ENCODE measurements around the gene EPHB2. TPM values are rescaled to one million over a fixed set of nuclear protein-coding genes. Genes with fewer than 3 reads are reported as not detected.

Gene EPHB2
- total RNA-seq, 2 experiments from 2014 or later, result 0.13 TPM; not detected in 1

DNA sequence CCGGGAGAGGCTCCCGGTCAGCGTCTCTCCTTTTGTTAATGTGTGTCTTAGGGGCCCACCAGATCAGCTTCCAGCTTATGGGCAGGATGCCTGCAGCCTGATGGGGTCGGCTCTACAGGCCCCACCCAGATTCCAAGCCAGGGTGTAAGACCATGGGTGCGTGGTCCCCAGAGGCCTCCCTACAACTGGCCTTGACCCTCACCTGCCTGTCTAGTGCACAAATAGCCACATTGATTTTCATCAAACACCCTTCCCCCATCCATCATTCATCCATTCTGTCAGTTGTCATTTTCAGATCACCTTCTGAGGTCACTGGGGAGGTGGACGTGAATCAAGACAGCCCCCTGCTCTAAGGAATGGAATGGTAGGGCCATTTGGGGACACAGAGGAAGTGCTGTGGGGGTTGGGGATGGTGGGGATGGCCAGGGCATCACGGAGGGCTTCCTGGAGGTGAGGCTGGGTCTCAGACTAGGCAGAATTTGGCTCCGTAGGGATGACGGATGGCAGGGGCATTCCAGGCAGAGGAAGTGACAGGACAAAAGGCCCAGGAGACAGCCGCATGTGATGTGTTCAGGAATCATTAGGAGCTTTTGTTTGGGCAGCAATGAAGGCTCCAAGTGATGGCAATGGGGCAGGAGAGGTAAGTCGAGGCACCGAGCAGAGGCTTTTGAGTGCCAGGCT, 118.8 kb downstream of the EPHB2 start:
- H3K27me3 Mint-ChIP-seq, result no peaks in the 10 kb centered on the region

DNA sequence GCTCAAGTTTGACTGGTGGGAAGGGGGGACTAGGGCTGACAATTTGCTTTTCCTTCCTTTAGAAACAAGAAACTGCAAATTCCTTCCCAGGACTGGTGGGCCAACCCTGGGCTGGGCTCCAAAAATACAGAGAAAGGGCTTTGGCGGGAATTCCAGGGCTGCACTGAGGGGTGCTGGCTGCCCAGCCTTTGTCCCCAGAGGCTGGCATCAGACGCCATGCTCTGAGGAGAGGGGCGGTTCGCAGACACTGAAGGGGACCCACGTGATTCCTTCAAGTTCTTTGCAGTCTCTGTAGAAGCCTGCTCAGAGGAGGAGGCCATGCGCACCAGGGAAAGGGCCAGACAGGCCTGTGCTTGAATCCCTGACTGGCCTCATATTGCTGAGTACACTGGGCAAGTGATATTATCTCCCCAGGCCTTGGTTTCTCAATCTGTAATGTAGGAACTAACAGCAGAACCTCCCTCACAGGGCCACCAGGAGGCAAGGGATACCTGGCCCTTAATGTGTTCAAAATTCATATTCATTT, 119.5 kb downstream of the EPHB2 start:
- Mint-ChIP-seq H3K4me3 (no peak overlapping the region), H3K4me1 (ENCODE audit: low read depth) (no peaks in the 10 kb centered on the region), H3K9me3 (no peaks in the 10 kb centered on the region), H3K27me3 (no peaks in the 10 kb centered on the region), H3K27ac (no peak overlapping the region), H3K36me3 (ENCODE audit: low read depth) (no peaks in the 10 kb centered on the region)
- intact Hi-C loops (cut with micrococcal nuclease), result no loop called here
- ATAC-seq, result no peak
- POLR2A ChIA-PET, result no interaction called here
- no peak for DNase-seq
- no peak for TF ChIP-seq CTCF (IDR thresholded peaks at IDR 0.05)
- CTCF ChIA-PET, result no interaction called here

More for the DNA sequence above, 118.8 kb downstream of the EPHB2 start:
- TF ChIP-seq CTCF (IDR thresholded peaks at IDR 0.05), result no peak
- CTCF ChIA-PET, result no interaction called here
- no peaks in the 10 kb centered on the region for H3K36me3 Mint-ChIP-seq (ENCODE audit: low read depth)
- DNase-seq, result no peak
- no peaks in the 10 kb centered on the region for H3K9me3 Mint-ChIP-seq
- H3K4me1 Mint-ChIP-seq (ENCODE audit: low read depth), result no peaks in the 10 kb centered on the region
- H3K4me3 Mint-ChIP-seq, result no peak overlapping the region
- no peak overlapping the region for H3K27ac Mint-ChIP-seq
- POLR2A ChIA-PET, result no interaction called here
- intact Hi-C loops (cut with micrococcal nuclease), result no loop called here
- ATAC-seq, result no peak

DNA sequence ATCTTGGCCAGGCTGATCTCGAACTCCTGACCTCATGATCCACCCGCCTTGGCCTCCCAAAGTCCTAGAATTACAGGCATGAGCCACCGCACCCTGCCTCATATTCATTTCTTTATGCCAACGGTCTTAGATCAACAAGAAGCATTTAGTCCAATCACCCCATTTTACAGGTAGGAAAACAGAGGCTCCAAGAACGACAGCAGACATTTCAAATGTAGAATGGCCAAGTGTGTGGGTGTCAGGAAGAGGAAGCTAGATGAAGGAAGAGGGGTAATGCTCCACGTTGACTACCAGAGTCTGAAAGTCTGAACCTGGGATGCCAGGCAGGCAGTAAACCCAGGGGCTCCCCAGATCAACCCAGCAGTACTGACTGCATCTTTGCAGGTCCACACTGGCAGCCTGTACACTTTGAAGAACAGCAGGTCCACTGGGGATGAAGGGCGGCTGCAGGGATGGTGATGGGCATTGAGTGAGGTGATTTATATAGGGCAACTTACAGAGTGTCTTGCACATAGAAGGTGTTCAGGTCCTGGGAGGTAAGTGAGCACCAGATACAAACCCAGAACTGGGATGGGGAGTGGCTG, 120.2 kb downstream of the EPHB2 start:
- no peak for ATAC-seq
- H3K27me3 Mint-ChIP-seq, result no peaks in the 10 kb centered on the region
- POLR2A ChIA-PET, result no interaction called here
- CTCF ChIA-PET, result no interaction called here
- H3K27ac Mint-ChIP-seq, result no peak overlapping the region
- H3K36me3 Mint-ChIP-seq (ENCODE audit: low read depth), result no peaks in the 10 kb centered on the region
- no peak overlapping the region for H3K4me3 Mint-ChIP-seq
- DNase-seq, result no peak
- intact Hi-C loops (cut with micrococcal nuclease), result no loop called here
- no peak for TF ChIP-seq CTCF (IDR thresholded peaks at IDR 0.05)
- no peaks in the 10 kb centered on the region for H3K4me1 Mint-ChIP-seq (ENCODE audit: low read depth)
- no peaks in the 10 kb centered on the region for H3K9me3 Mint-ChIP-seq

DNA sequence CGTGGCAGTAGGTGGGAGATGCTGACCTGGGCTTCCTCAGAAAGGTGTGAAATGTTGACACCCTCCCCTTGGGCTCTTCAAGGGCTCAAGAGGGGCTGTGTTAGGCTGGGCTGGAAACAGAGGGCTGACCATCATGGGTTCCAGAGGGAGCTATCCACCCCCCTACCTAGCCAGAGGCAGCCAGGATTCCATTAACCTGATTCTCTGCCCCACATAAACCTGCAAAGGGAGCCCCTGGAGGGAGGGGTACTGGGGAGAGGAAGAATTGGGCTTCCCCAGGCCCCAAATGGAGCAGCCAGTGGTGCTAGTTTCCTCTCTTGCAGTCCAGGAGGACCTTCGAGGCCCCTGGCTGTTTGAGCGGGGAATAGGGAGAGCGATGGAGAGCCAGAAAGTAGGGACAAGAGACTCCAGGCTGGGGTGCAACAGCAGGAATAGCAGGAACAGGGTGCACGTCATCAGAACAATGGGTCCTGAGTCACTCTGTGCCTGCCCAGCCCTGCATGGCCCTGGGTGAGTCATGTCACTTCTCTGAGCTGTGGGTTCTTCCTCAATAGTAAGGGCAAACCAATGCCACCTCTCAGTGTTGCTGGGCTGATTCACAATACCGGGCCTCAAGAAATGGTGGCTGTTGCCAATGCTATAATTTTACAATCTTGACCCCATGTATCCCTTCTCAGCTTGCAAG, 121.2 kb downstream of the EPHB2 start:
- no peak overlapping the region for H3K27ac Mint-ChIP-seq
- H3K36me3 Mint-ChIP-seq (ENCODE audit: low read depth), result no peaks in the 10 kb centered on the region
- peak; percentile 26 for DNase-seq
- no peak for TF ChIP-seq CTCF (IDR thresholded peaks at IDR 0.05)
- CTCF ChIA-PET, result no interaction called here
- no peaks in the 10 kb centered on the region for H3K4me1 Mint-ChIP-seq (ENCODE audit: low read depth)
- no peak overlapping the region for H3K4me3 Mint-ChIP-seq
- intact Hi-C loops (cut with micrococcal nuclease), result no loop called here
- POLR2A ChIA-PET, result interaction anchor here (0.6 kb wide), 1 partner anchor 11 kb away, joined by 3 read pairs; no protein-coding TSS in a partner anchor
- peak; percentile 79 for ATAC-seq
- H3K27me3 Mint-ChIP-seq, result no peaks in the 10 kb centered on the region
- no peaks in the 10 kb centered on the region for H3K9me3 Mint-ChIP-seq

GRCh38 chr1:22832414-22832786, 121.8 kb downstream of the EPHB2 start:
- Mint-ChIP-seq H3K4me3 (no peak overlapping the region), H3K36me3 (ENCODE audit: low read depth) (no peaks in the 10 kb centered on the region), H3K27ac (no peak overlapping the region), H3K27me3 (no peaks in the 10 kb centered on the region), H3K9me3 (no peaks in the 10 kb centered on the region), H3K4me1 (ENCODE audit: low read depth) (no peaks in the 10 kb centered on the region)
- ChIA-PET CTCF (no interaction called here), POLR2A (no interaction called here)
- ATAC-seq (no peak), DNase-seq (no peak)
- TF ChIP-seq CTCF (IDR thresholded peaks at IDR 0.05), result no peak
- intact Hi-C loops (cut with micrococcal nuclease), result no loop called here

Measured in activated CD8-positive, alpha-beta T cell treated with anti-CD3 and anti-CD28 coated beads for 36 hours (primary cell).